A673 (cell line): ENCODE results near the gene TTC3. TPM values are rescaled to one million over a fixed set of nuclear protein-coding genes. Genes with fewer than 3 reads are reported as not detected.
"Not testable (repeated sequence)": the region's sequence is repeated elsewhere in the genome, so short reads cannot be mapped to it uniquely, and the experiment has no call there.

ENCODE experiments used
- BruUV-seq: library from RNA; stranded (reverse); fragments of 400-500 nt; replicated peaks from 2 replicates; lab custom pipeline; 2021; lab: Mats Ljungman, UMichigan
- CTCF ChIA-PET: fragments of 300-600 bp; sonication (Branson Sonifier 250); formaldehyde crosslinking; loops from one replicate; lab custom pipeline; 2022; ENCODE audit warnings: antibody characterized with exemption; lab: Charles Lee
- POLR2A ChIA-PET: fragments of 300-600 bp; sonication (Branson Sonifier 250); formaldehyde crosslinking; loops from one replicate; lab custom pipeline; 2022; ENCODE audit warnings: antibody characterized with exemption; ENCODE audit not compliant: low non-redundant PET; lab: Charles Lee
- DNase-seq: peaks from one replicate; pipeline ENCODE4 v3.0.0-alpha.2; 2015; ENCODE audit warnings: low spot score
- H3K27ac ChIP-seq: fragments of 200-600 bp; sonication (generic); 2 replicates; pipeline ENCODE4 v1.5.1; 2016; ENCODE audit warnings: mixed run types, low read depth, mild to moderate bottlenecking, mixed read lengths, antibody characterized with exemption, low read length; ENCODE audit not compliant: poor library complexity, severe bottlenecking
- H3K27me3 ChIP-seq: fragments of 200-600 bp; sonication (generic); replicated peaks from 2 replicates; pipeline ENCODE4 v1.6.1; 2017; ENCODE audit warnings: mixed run types, low read depth, mild to moderate bottlenecking, mixed read lengths, antibody characterized with exemption, low read length; ENCODE audit not compliant: insufficient read depth, poor library complexity
- H3K36me3 ChIP-seq: fragments of 200-600 bp; sonication (generic); 2 replicates; pipeline ENCODE4 v1.6.1; 2016; ENCODE audit warnings: mixed run types, mild to moderate bottlenecking, mixed read lengths, antibody characterized with exemption, low read length; ENCODE audit not compliant: insufficient read depth, poor library complexity, severe bottlenecking
- H3K4me1 ChIP-seq: fragments of 200-600 bp; sonication (generic); 2 replicates; pipeline ENCODE4 v1.6.1; 2017; ENCODE audit warnings: mixed run types, mild to moderate bottlenecking, mixed read lengths, antibody characterized with exemption, low read length; ENCODE audit not compliant: insufficient read depth, poor library complexity, severe bottlenecking
- H3K4me3 ChIP-seq: fragments of 200-600 bp; sonication (generic); 2 replicates; pipeline ENCODE4 v1.5.1; 2016; ENCODE audit warnings: low read depth, mixed run types, mild to moderate bottlenecking, mixed read lengths, low read length; ENCODE audit not compliant: poor library complexity, severe bottlenecking
- H3K9me3 ChIP-seq: fragments of 200-600 bp; sonication (generic); 2 replicates; pipeline ENCODE4 v1.6.1; 2016; ENCODE audit warnings: mixed run types, low read depth, mild to moderate bottlenecking, mixed read lengths, antibody characterized with exemption, low read length; ENCODE audit not compliant: poor library complexity, severe bottlenecking
- EZH2 ChIP-seq: fragments of 200-600 bp; sonication (generic); IDR thresholded peaks from 2 replicates; pipeline ENCODE4 v1.6.1; 2017; ENCODE audit warnings: borderline replicate concordance, low read depth, mild to moderate bottlenecking, mixed read lengths, antibody characterized with exemption, low read length; ENCODE audit not compliant: poor library complexity, severe bottlenecking
- intact Hi-C: fragments of 100-400 bp; cut with micrococcal nuclease; formaldehyde crosslinking; loops from one replicate; pipeline ENCODE4 v1.10.0; 2022; ENCODE audit not compliant: unreplicated experiment
- total RNA-seq: library from RNA; stranded (reverse); gene quantifications from 2 replicates; pipeline ENCODE4 v1.2.3, GENCODE V29; 2021
- TF ChIP-seq, protein P1 (sequence below): fragments of 300-800, 200-600 bp; sonication (generic); conservative IDR thresholded peaks from 2 replicates; pipeline ENCODE4 v1.5.1; 2017; ENCODE audit warnings: low read depth, mild to moderate bottlenecking, antibody characterized with exemption, low read length, moderate library complexity, mixed read lengths

TTC3 gene
- total RNA-seq, 1 experiment from 2014 or later, result 137 TPM

GRCh38 chr21:37114301-37114700, 41.2 kb downstream of the TTC3 start:
- H3K27me3 ChIP-seq, H3K36me3 ChIP-seq, H3K27ac ChIP-seq, H3K4me1 ChIP-seq, intact Hi-C loops, H3K9me3 ChIP-seq, BruUV-seq, CTCF ChIA-PET, POLR2A ChIA-PET, H3K4me3 ChIP-seq, DNase-seq: not testable (repeated sequence)

GRCh38 chr21:37116459-37116858, 43.4 kb downstream of the TTC3 start:
- H3K27me3 ChIP-seq, CTCF ChIA-PET, H3K27ac ChIP-seq, POLR2A ChIA-PET, DNase-seq, H3K9me3 ChIP-seq, intact Hi-C loops, H3K36me3 ChIP-seq, H3K4me3 ChIP-seq, H3K4me1 ChIP-seq, BruUV-seq: not testable (repeated sequence)

- H3K4me3 ChIP-seq, result no peak overlapping the region
- POLR2A ChIA-PET, result no interaction called here
Measured at GRCh38 chr21:37117204-37117603, 44.1 kb downstream of the TTC3 start.

GRCh38 chr21:37118187-37118826, 45.3 kb downstream of the TTC3 start:
- H3K4me3 ChIP-seq, result no peak overlapping the region
- H3K27me3 ChIP-seq, result no peaks in the 10 kb centered on the region
- H3K9me3 ChIP-seq, result no peaks in the 10 kb centered on the region
- DNase-seq, result no peak
- intact Hi-C loops, result no loop called here
- CTCF ChIA-PET, result no interaction called here
- no peaks in the 10 kb centered on the region for H3K36me3 ChIP-seq
- POLR2A ChIA-PET, result no interaction called here
- BruUV-seq, result no TSS peak
- H3K27ac ChIP-seq, result no peak overlapping the region
- TF ChIP-seq, protein P1, sequence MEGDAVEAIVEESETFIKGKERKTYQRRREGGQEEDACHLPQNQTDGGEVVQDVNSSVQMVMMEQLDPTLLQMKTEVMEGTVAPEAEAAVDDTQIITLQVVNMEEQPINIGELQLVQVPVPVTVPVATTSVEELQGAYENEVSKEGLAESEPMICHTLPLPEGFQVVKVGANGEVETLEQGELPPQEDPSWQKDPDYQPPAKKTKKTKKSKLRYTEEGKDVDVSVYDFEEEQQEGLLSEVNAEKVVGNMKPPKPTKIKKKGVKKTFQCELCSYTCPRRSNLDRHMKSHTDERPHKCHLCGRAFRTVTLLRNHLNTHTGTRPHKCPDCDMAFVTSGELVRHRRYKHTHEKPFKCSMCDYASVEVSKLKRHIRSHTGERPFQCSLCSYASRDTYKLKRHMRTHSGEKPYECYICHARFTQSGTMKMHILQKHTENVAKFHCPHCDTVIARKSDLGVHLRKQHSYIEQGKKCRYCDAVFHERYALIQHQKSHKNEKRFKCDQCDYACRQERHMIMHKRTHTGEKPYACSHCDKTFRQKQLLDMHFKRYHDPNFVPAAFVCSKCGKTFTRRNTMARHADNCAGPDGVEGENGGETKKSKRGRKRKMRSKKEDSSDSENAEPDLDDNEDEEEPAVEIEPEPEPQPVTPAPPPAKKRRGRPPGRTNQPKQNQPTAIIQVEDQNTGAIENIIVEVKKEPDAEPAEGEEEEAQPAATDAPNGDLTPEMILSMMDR, result no peak
- TF ChIP-seq EZH2, result no peak
- no peaks in the 10 kb centered on the region for H3K4me1 ChIP-seq

More at GRCh38 chr21:37117204-37117603, 44.1 kb downstream of the TTC3 start:
- H3K9me3 ChIP-seq, result no peaks in the 10 kb centered on the region
- no peak for DNase-seq
- H3K27ac ChIP-seq, result no peak overlapping the region
- H3K27me3 ChIP-seq, result no peaks in the 10 kb centered on the region
- H3K36me3 ChIP-seq, result no peaks in the 10 kb centered on the region
- CTCF ChIA-PET, result no interaction called here
- intact Hi-C loops, result no loop called here
- H3K4me1 ChIP-seq, result no peaks in the 10 kb centered on the region
- TF ChIP-seq, protein P1, result no peak
- no peak for TF ChIP-seq EZH2
- no TSS peak for BruUV-seq
